Ishikawa (cell line): ENCODE data around the gene CASTOR2.

Experiments
- CEBPB ChIP-seq: IDR thresholded peaks from 2 replicates; pipeline ENCODE4 v1.6.1; 2012
- CREB1 ChIP-seq: IDR thresholded peaks from 2 replicates; pipeline ENCODE4 v1.6.1; 2012; ENCODE audit warnings: low read depth
- EGR1 ChIP-seq: IDR thresholded peaks from 2 replicates; pipeline ENCODE4 v1.6.1; 2012
- EP300 ChIP-seq: IDR thresholded peaks from 2 replicates; pipeline ENCODE4 v1.6.1; 2012; ENCODE audit warnings: borderline replicate concordance
- RAD21 ChIP-seq: IDR thresholded peaks from 2 replicates; pipeline ENCODE4 v1.6.1; 2012; ENCODE audit warnings: low read depth
- TAF1 ChIP-seq: IDR thresholded peaks from 2 replicates; pipeline ENCODE4 v1.6.1; 2012; ENCODE audit warnings: low read depth, mild to moderate bottlenecking
- TCF12 ChIP-seq: IDR thresholded peaks from 2 replicates; pipeline ENCODE4 v1.6.1; 2012; ENCODE audit warnings: low read depth
- USF1 ChIP-seq: IDR thresholded peaks from 2 replicates; pipeline ENCODE4 v1.6.1; 2012
- YY1 ChIP-seq: IDR thresholded peaks from 2 replicates; pipeline ENCODE4 v1.6.1; 2012; ENCODE audit warnings: low read depth
- ZBTB7A ChIP-seq: IDR thresholded peaks from 2 replicates; pipeline ENCODE4 v1.6.1; 2012; ENCODE audit warnings: low read depth
- TF ChIP-seq, protein P1 (sequence below): IDR thresholded peaks from 2 replicates; pipeline ENCODE4 v1.6.1; 2012; ENCODE audit warnings: low read depth, mild to moderate bottlenecking

DNA sequence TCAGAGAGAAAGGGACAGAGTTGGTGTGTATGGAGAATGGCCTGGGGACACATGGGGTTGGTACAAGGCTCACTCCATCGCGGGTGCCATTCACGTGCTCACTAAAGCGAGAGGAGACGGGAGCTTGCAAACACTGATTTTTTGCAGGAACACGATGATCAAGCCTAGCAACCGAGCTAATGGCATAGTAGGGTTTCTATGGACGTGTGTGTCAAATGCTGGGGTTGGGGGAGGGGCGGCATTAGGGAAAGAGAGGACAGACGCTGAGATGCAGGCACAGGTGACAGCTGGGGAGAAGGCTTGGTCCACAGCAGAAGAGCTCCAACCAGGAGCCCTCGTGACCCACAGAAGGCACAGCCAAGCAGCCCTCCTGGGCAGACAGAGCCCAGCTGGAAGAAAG, 75.2 kb downstream of the CASTOR2 start:
- no peak for TF ChIP-seq TAF1
- no peak for TF ChIP-seq RAD21
- no peak for TF ChIP-seq CREB1
- TF ChIP-seq TCF12: no peak
- TF ChIP-seq EGR1: no peak
- TF ChIP-seq EP300: no peak
- TF ChIP-seq, protein P1, sequence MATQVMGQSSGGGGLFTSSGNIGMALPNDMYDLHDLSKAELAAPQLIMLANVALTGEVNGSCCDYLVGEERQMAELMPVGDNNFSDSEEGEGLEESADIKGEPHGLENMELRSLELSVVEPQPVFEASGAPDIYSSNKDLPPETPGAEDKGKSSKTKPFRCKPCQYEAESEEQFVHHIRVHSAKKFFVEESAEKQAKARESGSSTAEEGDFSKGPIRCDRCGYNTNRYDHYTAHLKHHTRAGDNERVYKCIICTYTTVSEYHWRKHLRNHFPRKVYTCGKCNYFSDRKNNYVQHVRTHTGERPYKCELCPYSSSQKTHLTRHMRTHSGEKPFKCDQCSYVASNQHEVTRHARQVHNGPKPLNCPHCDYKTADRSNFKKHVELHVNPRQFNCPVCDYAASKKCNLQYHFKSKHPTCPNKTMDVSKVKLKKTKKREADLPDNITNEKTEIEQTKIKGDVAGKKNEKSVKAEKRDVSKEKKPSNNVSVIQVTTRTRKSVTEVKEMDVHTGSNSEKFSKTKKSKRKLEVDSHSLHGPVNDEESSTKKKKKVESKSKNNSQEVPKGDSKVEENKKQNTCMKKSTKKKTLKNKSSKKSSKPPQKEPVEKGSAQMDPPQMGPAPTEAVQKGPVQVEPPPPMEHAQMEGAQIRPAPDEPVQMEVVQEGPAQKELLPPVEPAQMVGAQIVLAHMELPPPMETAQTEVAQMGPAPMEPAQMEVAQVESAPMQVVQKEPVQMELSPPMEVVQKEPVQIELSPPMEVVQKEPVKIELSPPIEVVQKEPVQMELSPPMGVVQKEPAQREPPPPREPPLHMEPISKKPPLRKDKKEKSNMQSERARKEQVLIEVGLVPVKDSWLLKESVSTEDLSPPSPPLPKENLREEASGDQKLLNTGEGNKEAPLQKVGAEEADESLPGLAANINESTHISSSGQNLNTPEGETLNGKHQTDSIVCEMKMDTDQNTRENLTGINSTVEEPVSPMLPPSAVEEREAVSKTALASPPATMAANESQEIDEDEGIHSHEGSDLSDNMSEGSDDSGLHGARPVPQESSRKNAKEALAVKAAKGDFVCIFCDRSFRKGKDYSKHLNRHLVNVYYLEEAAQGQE: no peak
- TF ChIP-seq ZBTB7A: no peak
- no peak for TF ChIP-seq CEBPB
- no peak for TF ChIP-seq YY1
- no peak for TF ChIP-seq USF1
